Putamen (tissue), 1 donor: ENCODE measurements around the gene SLC22A2.
"Not testable (repeated sequence)": the region's sequence is repeated elsewhere in the genome, so short reads cannot be mapped to it uniquely, and the experiment has no call there.

ENCODE experiments used
- DNase-seq: peaks from one replicate; pipeline ENCODE4 v3.0.0-alpha.2; 2016; ENCODE audit warnings: low spot score

SLC22A2 gene

DNA sequence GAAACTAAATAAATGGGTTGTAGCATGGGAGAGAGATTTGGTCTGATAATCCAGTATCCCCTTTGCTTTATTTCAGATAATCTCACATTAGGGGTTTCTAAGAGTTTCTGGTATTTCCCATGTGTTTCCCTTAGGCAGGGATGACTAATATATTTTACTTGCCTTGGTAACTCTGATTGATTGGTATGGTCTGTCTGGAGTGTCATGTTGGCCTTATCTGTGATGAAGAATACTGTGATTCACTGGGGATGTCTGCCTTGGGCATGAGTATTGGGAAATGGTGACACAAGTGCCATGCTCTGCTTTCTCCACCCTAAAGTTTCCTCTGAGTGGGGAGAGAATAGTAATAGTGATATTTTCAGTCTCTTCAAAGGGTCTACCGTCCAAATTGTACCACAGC lies 10.1 kb downstream of the SLC22A2 start:
- DNase-seq, result no peak

- DNase-seq, result no peak
These were observed 11.2 kb downstream of the SLC22A2 start for GRCh38 chr6:160247457-160247883.

DNA sequence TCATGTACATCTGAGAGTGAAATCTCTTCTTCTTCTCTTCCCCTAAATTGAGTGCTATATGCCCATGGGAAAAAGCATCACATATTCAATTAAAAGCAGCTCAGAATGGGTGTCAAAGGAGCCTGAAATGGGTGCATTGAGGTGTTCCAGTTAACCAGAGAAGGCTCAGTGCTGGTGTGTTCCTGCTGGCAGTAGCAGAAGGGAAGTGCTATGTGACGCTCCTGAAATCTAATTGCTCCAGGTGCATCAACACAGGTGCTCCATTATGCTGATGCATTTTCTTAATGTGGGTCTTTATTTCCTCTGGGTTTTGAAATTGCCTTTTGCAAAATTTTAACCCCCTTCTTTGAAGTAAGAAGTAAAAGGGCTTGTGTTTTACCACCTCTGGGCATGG lies 17.9 kb downstream of the SLC22A2 start:
- no peak for DNase-seq

- no peak for DNase-seq
These were observed 18.5 kb downstream of the SLC22A2 start for GRCh38 chr6:160239929-160240690.

DNA sequence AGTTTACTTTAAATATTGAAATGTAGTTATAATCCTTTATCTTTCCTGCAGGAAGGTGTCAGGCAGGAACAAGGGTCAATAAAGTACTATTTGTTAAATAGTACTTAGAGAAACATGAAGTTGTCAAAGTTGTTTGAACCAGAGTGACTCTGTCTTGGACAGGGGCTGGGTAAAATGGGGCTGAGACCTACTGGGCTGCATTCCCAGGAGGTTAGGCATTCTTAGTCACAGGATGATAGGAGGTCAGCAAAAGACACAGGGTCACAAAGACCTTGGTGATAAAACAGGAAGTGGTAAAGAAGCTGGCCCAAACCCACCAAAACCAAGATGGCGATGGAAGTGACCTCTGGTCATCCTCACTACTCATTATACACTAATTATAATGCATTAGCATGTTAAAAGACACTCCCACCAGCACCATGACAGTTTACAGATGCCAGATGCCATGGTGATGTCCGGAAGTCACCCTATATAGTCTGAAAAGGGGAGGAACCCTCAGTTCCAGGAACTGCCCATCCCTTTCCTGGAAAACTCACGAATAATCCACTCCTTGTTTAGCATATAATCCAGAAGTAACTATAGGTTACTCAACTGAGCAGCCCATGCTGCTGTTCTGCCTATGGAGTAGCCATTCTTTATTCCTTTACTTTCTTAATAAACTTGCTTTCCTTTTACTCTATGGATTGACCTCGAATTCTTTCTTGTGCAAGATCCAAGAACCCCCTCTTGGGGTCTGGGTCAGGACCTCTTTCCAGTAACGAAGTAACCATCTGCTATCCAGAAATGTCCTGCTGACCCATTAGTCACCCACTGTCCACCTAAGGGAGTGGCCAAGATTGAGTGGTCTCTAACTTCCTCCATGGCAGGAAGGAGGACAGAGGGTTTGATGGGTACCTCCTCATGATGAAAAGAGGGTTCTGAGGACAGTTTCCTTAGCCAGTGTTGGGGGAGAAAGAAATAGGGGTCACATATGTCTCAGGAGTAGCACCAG lies 19.6 kb downstream of the SLC22A2 start:
- DNase-seq, result no peak

GRCh38 chr6:160238278-160238711 lies 20.3 kb downstream of the SLC22A2 start:
- no peak for DNase-seq

DNA sequence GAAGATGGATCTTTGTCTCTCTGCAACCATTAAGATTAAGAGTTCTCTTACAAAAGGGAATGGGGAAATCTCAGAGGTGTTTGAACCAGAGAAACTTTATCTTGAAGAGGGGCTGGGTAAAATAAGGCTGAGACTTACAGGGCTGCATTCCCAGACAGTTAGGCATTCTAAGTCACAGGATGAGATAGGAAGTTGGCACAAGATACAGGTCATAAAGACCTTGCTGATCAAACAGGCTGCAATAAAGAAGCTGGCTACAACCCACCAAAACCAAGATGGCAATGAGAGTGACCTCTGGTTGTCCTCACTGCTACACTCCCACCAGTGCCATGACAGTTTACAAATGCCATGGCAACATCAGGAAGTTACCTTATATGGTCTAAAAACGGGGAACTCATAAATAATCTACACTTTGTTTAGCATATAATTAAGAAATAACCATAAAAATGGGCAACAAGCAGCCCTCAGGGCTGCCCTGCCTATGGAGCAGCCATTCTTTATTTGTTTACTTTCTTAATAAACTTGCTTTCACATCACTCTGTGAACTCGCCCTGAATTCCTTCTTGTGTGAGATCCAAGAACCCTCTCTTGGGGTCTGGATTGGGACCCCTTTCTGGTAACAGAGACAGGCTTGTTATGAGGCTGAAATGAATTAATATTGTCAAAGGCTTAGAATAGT lies 20.9 kb downstream of the SLC22A2 start:
- DNase-seq, result not testable (repeated sequence)

DNA sequence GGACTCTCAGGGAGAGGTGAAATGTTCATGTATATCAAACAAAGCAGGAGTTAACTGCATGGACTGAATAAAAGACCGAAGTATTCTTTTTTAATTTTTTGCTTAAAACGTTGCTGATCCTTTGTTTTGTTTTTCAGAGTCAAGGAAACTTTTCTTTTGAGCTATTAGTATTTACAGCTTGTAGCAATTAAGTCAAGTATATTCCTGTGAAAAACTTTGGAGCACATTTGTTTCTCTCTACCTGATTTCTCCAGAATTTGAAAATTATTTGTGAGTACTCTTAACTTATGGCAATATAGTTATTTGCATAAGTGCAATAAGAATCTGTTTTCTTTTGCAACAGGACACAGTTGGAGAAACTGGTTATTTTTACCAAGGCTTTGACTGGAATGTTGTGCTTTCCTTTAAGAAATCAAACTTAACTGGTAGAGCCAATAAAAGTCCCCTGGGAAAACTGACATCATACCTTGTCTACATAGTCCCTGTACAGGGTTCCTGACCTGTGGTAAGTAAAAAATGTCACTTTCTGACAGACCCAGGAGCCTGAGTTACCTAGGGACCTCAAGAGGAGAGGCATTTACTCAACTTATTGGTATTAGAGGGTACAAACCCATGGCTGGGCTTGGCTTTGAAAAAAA lies 22.3 kb downstream of the SLC22A2 start:
- not testable (repeated sequence) for DNase-seq

GRCh38 chr6:160233950-160234640 lies 24.5 kb downstream of the SLC22A2 start:
- DNase-seq, result not testable (repeated sequence)

DNA sequence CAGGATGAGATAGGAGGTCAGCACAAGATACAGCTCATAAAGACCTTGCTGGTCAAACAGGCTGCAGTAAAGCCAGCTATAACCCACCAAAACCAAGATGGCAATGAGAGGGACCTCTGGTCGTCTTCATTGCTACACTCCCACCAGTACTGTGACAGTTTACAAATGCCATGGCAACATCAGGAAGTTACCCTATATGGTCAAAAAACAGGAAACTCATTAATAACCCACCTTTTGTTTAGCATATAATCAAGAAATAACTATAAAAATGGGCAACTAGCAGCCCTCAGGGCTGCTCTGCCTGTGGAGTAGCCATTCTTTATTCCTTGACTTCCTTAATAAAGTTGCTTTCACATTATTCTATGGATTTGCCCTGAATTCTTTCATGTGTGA lies 30.9 kb downstream of the SLC22A2 start:
- no peak for DNase-seq

DNA sequence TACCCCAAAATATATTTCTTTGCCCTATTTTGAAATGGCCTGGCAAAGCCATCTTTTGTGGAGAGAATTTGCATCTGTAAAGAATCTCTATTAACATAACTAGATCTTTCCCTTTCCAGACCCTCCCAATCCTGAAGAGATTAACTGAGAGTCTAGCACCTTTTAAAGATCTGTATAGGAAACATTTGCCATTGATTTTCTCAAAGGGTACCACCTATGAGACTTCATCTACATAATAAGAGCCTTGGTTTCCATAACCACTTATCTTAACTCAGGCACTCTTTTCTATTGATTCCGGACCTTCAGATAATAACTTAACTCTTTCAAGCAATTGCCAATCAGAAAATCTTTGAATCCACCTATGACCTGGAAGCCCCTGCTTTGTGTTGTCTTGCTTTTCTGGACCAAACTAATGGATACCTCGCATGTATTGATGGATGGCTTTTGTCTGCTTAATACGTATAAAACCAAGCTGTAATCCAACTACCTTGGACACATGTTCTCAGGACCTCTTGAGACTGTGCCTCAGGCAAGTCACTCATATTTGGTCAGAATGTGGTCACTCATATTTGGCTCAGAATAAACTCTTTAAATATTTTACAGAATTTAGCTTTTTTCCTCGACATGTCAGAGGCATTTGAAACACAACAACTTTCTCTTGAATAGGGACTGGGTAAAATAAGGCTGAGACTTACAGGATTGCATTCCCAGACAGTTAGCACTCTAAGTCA lies 31.4 kb downstream of the SLC22A2 start:
- DNase-seq, result no peak

GRCh38 chr6:160226118-160226591 lies 32.5 kb downstream of the SLC22A2 start:
- no peak for DNase-seq

GRCh38 chr6:160224639-160225237 lies 33.9 kb downstream of the SLC22A2 start:
- no peak for DNase-seq

- DNase-seq, result no peak
These were observed 36.1 kb downstream of the SLC22A2 start for GRCh38 chr6:160222491-160222890.

DNA sequence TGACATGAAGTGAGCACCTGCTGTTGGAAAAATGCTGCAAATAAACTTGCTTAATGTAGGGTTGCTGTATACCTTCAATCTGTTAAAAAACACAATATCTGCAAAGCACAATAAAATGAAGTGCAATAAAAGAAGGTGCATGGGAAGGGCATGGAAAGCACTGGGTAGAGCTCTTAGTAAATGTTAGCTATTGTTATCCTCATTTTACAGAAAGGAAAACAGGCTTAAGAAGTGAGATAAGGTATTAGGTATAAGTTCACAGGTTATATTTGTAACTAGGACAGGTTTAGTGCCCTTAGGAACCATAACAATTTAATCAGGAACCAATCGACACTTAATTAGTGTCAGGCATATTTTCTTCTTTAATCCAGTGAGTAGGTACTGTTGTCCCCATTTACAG lies 36.7 kb downstream of the SLC22A2 start:
- no peak for DNase-seq

GRCh38 chr6:160221423-160221822 lies 37.2 kb downstream of the SLC22A2 start:
- no peak for DNase-seq

DNA sequence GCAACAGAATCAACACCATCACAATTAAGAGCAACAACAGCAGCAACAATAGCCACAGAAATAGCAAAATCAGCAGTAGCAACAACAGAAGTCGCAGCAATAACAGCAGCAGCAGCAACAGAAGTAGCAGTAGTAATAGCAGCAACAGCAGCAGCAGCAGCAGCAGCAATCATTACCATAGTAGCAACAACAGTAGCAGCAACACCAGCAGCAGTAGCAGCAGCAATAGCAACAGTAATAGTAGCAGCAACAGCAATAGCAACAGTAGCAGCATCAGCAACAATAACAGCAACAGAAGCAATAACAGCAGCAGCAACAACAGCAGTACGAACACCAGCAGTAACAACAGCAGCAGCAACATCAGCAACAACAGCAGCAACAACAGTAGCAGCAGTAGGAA lies 39.8 kb downstream of the SLC22A2 start:
- DNase-seq, result no peak

- no peak for DNase-seq
These were observed 40.8 kb downstream of the SLC22A2 start for GRCh38 chr6:160217863-160218262.

GRCh38 chr6:160217073-160217472 lies 41.5 kb downstream of the SLC22A2 start:
- DNase-seq, result no peak

GRCh38 chr6:160215232-160215631 lies 43.4 kb downstream of the SLC22A2 start:
- DNase-seq, result no peak
